Measurements from ENCODE around the gene SMAD6.
"Not testable (repeated sequence)": the region's sequence is repeated elsewhere in the genome, so short reads cannot be mapped to it uniquely, and the experiment has no call there.

The SMAD6 gene

DNA sequence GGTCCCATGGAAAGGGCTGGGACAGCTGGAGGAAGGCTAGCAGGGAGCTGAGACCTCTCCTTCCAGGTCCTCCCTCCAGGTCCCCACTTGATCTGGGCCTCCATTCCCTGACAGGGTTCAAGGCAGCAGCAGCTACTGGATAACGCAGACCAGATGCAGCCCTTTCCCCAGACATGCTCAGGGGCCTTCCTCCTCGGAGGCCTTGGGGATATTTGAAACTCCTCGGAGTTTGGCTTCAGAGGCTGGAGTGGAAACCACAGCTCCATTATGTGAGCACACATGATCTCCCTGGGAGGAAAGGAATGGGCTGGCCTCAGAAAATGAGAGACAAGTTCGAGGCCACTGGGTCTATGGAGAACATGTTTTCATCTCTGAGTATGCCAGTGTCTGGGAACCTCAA lies 119.3 kb downstream of the SMAD6 start:
- no peak for DNase-seq (ENCODE audit: low read depth in 1 of 2, low spot score in 1 of 2)

DNA sequence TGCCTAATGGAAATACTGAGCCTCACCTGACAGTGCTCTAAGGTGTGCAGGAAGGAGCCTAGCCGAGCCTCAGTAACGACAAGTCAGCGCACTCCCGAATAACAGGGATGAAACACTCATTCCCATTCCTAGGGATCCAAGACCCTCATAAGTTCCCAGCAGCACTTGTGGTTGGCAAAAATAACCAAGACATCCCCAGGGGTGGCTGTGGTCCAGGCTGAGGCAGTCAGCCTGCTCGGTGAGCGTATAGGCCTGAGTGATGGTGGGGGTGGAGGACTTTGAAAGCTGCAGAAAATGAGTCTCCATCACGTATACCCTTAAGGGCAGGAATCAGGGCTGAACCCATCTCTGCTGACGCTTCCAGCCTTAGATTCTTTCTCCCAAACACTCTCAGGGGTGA lies 120.1 kb downstream of the SMAD6 start:
- no peak for DNase-seq (ENCODE audit: low read depth in 1 of 2, low spot score in 1 of 2)

DNA sequence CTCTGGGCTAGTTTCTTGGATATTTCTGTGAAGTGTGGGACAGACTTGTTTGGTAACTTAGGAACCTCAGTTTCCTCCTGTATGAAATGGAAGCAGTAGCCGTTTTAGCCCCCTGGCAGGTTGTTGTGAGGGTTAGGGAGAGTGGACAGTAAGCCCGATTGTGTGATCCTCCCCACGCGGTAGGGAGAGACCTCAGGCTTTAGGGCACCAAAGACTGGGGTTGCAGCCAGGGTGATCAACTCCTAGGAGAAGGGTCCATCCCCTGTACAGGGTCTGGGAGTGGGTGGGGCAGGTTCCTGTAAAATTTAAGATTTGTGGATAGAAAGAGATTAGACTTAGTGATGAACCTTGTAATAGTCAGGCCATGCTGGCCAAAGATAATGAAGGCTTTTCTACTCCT lies 120.5 kb downstream of the SMAD6 start:
- DNase-seq (ENCODE audit: low read depth in 1 of 2, low spot score in 1 of 2), result no peak

DNA sequence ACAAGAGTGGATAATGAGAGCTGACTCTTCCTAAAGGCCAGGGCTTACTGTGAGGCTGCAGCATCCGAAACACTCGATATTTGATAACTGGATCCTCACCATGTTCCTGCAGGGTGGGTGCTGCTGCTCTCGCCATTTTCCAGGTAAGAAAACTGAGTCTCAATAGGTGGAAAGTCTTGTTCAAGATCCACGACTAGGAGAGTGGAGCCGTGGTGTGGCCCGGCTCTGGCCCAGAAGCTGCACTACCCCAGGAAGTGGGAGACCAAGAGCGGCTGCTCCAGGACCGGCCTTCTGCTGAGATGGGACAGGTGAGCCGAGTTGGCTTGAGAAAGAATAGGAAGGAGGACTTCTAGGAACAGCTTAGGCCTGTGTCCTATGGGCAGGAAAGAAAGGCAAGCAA lies 121.6 kb downstream of the SMAD6 start:
- no peak for DNase-seq (ENCODE audit: low read depth in 1 of 2, low spot score in 1 of 2)

DNA sequence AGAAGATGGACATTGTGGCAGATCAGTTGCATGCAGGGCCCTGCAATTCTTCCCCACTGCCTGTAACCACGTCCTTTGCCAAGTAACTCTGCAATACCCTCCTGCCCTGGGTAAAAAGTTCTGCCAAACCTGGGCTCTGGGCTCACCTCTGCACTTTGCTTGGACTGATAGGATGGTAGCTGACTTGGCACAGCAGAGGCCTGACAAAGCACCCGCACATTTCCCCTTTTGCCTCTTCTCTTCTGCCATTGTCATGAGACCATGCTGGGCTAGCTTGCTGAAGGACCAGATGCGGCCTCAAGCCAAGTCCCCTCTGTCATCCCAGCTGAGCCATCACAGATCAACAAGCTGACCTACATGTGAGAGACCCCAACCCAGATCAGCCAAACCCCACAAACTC lies 122.4 kb downstream of the SMAD6 start:
- no peak for DNase-seq (ENCODE audit: low read depth in 1 of 2, low spot score in 1 of 2)

DNA sequence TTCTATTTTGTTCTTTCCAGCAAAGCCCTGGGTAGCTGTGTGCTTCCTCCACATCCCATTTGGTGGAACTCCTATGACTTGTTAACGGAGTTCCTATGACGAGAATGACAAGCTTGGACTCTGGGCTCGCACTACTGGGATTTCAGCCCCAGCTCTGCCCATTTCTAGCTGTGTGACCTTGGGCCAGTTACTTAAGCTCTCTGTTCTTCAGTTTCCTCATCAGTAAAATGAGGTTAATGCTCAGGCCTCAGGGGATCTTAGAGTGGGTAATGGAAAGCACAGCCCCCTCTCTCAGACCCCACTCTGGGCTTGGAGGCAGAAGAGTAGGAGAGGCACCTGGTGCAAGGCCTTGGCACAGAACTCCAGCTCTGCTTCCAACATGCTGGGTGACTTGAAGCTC lies 123.1 kb downstream of the SMAD6 start:
- DNase-seq (ENCODE audit: low read depth in 1 of 2, low spot score in 1 of 2), result no peak

DNA sequence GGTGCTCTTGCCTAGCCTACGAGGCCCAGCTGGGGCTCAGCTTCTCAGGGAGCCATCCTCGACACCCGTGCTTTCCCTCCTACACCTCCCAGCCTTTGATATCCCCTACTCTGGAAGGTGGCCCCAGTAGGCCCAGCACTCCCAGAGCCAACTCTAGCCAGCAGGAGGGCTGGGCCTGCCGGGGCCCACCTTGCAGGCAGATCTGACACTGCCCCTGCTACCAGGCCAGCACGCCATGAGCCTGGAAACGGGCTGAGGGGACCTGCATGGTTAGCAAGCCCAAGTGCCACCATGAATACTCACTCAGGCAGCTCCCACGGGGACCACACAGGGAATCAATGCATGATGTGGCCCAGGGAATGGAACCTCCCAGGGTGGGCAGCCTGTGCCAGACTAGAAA lies 123.7 kb downstream of the SMAD6 start:
- DNase-seq (ENCODE audit: low read depth in 1 of 2, low spot score in 1 of 2), result no peak

DNA sequence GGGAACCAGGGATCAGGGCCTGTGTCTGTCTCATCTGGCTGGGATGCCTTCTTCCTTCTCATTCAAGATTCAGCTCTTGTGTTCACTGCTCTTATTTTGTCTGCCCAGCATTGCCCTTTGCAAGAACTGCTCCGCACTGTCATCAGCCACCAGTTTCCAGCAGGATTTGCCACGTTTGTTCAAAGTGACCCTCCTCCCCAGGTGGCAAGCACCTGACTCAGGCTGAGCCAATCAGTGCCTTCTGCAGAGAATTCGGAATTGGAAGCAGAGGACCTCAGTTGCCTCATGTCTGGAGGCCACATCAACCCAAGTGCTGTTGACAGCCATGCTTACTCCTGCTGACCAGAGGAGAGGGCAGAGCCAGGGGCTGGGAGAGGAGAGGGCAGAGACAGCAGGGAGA lies 124.5 kb downstream of the SMAD6 start:
- DNase-seq (ENCODE audit: low read depth in 1 of 2, low spot score in 1 of 2), result no peak

DNA sequence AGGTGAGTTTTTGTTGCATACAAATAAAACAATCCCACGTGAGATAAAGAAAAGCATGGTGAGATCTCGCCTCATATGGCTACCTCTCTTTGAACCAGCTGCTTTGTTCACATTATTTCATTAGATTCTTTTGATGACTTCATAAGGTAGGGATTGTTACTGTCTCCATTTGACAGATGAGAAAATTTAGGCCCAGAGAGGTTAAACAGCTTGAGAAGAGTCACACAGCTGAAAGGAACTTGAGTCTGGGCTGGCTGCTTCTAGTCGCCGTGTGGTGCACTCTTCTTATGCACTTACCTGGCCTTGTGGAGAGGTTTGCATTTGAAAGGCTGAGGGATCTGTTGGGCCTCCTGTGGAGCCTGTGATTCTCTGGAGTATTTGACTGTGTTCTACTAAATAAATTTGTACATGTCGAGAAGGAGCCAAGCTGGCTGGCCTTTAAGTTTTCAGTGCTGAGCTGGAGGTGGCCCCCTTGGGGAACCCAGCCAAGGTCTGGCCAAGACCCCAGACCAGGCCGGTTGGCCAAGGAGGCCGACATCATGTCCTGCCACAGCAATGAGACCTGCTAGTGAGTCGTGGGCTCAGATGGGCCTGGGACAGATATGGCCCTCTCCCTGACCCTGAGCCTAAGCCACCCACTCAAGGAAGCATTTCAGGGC lies 125.1 kb downstream of the SMAD6 start:
- DNase-seq (ENCODE audit: low read depth in 1 of 2, low spot score in 1 of 2), result no peak

DNA sequence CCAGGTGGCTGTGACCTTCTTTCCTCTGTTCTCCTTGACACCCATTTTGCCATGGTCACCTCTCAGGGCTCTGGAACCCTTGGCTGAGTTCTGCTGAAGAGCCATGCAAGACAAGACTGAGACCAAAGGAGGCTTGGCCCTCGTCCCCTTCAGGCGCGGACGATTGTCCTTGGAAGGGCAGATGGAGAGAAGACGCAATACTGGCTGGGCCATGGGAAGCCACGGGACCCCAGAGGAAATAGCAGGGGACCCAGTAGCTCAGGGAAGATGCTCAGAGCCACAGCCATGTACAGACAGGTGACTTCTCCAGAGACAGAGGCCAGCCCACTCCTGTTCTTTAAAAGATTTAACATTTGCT lies 125.6 kb downstream of the SMAD6 start:
- no peak for DNase-seq (ENCODE audit: low read depth in 1 of 2, low spot score in 1 of 2)

DNA sequence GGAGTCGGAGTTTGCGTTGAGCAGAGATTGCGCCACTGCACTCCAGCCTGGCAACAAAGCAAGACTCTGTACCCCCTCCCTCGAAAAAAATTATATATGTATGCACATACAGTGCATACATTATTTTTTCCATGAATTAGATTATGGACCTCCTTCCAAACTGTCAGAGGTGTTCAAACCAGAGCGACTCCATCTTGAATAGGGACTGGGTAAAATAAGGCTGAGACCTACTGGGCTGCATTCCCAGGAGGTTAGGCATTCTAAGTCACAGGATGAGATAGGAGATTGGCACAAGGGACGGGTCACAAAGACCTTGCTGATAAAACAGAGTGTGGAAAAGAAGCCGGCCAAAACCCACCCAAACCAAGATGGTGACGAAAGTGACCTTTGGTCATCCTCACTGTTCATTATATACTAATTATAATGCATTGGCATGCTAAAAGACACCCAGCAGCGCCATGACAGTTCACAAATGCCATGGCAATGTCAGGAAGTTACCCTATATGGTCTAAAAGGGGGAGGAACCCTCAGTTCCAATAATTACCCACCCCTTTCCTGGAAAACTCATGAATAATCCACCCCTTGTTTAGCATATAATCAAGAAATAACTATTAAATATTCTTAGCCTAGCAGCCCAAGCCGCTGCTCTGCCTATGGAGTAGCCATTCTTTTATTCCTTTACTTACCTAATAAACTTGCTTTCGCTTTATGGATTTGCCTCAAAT lies 126.9 kb downstream of the SMAD6 start:
- DNase-seq (ENCODE audit: low read depth in 1 of 2, low spot score in 1 of 2), result not testable (repeated sequence)

DNA sequence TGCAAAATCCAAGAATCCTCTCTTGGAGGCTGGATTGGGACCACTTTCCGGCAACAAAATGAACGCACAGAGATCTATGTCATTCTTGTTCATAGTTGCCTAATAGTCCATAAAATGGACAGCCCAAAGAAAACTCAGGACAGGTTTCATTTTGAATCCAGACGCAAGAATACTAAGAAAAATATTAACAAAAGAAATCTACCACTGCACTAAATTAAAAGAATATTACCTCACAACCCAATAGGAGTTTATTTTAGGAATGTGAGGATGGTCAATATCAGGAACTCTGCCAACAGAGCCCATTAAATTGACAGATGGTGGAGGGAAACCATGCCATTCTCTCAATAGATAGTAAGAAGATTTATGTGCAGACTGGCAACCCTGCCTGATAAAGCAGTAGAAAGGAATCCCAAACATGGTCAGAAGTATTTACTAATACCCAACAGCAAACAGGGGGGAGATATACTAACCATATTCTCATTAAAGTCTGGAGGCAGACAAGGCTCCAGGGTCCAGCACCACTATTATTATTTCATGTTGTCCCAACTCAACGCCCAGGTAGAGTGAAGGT lies 127.6 kb downstream of the SMAD6 start:
- no peak for DNase-seq (ENCODE audit: low read depth in 1 of 2, low spot score in 1 of 2)

DNA sequence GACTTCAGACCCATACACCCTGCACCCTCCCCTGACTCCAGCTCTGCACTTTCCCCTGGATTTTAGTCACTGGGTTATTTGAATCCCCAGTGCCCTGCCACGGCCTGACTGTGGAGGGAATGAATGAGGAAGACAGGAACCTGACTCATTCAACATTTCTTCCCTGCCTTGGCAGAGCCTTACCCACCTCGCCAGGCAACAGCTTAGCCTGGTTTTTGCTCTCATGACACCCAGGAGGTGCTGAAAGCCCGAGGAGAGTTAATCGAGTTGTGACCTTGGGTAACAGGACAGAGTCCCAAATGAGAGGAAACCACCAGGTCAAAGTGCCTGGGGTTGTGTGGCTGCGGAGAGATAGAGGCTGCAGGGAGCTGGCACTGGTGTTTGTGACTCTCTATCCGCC lies 128.3 kb downstream of the SMAD6 start:
- DNase-seq (ENCODE audit: low read depth in 1 of 2, low spot score in 1 of 2), result no peak

DNA sequence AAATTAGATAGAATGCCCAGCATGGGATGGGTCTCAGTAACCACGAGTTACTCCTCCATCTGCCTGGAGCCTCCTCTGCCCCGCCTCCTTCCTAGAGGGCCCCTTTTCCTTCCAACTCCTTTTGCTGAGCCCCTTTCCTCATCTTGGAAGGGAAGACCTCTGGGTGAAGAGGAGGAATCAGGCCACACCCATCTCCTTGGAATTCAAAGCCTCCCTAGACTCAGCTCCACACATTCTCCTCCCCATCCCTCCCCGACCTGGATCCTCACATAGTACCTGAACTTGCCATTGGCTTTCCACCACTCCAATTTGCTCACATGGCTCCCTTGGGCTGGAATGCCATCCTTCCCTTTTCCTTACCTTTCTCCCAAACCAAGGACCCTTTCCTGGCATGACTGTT lies 128.8 kb downstream of the SMAD6 start:
- no peak for DNase-seq (ENCODE audit: low read depth in 1 of 2, low spot score in 1 of 2)

DNA sequence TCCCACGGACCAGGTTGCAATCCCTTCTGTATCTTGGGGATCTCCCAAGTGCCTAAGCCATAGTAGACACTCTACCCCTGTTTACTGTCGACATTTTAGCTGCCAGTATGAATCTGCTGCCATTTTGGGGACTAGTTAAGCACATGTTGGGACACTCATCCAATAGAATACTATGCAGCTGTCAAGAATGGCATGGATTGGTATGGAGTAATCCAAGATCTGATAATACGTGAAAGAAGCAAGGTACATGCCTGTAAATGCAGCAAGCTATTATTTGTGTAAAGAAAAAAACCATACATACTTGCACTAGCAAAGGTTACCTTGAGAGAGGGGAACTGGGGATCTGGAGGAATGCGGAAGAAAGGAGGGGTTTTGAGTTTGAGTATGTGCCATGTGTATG lies 129.3 kb downstream of the SMAD6 start:
- DNase-seq (ENCODE audit: low read depth in 1 of 2, low spot score in 1 of 2), result no peak

DNA sequence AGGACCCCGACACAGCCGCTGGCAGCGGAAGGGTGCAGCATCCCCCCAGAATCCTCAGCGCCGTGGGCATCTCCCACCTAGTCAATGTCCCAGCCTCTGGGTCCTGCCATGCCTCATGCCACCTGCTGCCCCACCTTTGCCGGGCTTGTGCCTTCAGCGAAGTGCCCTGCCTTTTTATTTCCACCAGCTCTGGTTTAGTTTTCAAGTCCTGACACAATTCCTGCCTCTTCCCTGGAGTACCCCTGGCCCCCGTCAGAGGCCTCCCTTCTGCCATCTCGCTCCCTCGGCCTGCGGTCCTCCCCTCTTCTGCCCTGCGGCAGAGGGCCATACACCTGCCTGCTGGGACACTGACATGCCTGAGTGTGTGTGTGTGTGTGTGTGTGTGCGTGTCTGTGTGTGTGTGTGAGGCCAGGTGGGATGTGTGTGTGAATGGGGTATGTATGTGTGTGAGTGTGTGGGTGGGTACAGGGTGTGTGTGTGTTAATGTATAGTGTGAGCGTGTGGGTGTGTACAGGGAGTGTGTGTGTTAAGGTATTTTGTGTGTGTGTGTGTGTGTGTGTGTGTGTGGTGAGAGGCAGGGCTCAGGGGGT lies 129.9 kb downstream of the SMAD6 start:
- DNase-seq (ENCODE audit: low read depth in 1 of 2, low spot score in 1 of 2), result no peak

Data from activated CD4-positive, alpha-beta T cell treated with anti-CD3 and anti-CD28 coated beads, Interleukin-2, amount 50 U/mL, for 24 hours (primary cell).